ENCODE results near the gene CCDC90B.

The CCDC90B gene

GRCh38 chr11:83280256-83280655, 5.9 kb downstream of the CCDC90B start:
- no peak for TF ChIP-seq CTCF (IDR thresholded peaks at IDR 0.05)

GRCh38 chr11:83278351-83278750, 7.8 kb downstream of the CCDC90B start:
- no peak for TF ChIP-seq CTCF (IDR thresholded peaks at IDR 0.05)

- TF ChIP-seq CTCF (IDR thresholded peaks at IDR 0.05), result no peak
Observed at GRCh38 chr11:83275888-83276641, 10.1 kb downstream of the CCDC90B start.

GRCh38 chr11:83272627-83273026, 13.5 kb downstream of the CCDC90B start:
- TF ChIP-seq CTCF (IDR thresholded peaks at IDR 0.05), result no peak

- TF ChIP-seq CTCF (IDR thresholded peaks at IDR 0.05), result no peak
Observed at GRCh38 chr11:83265331-83265730, 20.8 kb downstream of the CCDC90B start.

- no peak for TF ChIP-seq CTCF (IDR thresholded peaks at IDR 0.05)
Observed at GRCh38 chr11:83259559-83259958, 26.6 kb downstream of the CCDC90B start.

GRCh38 chr11:83257761-83258168, 28.4 kb downstream of the CCDC90B start:
- no peak for TF ChIP-seq CTCF (IDR thresholded peaks at IDR 0.05)
